H1 (cell line): ENCODE results near the gene MORC2. TPM values are rescaled to one million over a fixed set of nuclear protein-coding genes. Genes with fewer than 3 reads are reported as not detected.

Experiments
- CTCF ChIA-PET: fragments of 300-600 bp; sonication (Branson Sonifier 250); formaldehyde crosslinking; loops from one replicate; lab custom pipeline; 2021; ENCODE audit not compliant: partially characterized antibody; lab: Charles Lee
- POLR2A ChIA-PET: fragments of 300-600 bp; sonication (Branson Sonifier 250); formaldehyde crosslinking; loops from one replicate; lab custom pipeline; 2021; ENCODE audit warnings: inconsistent platforms; ENCODE audit not compliant: partially characterized antibody; lab: Charles Lee
- DNase-seq, 2 experiments: peaks; one replicate each; pipeline versions ENCODE4 v3.0.0 to v3.0.0-alpha.2; 2010 to 2022; ENCODE audit warnings: low spot score in 2 of 2, low read depth in 1 of 2, mixed read lengths in 1 of 2
- FAIRE-seq: peaks from 2 replicates; lab custom pipeline; 2011; peaks lifted over from hg19 to GRCh38; lab: Jason Lieb, UNC
- H2AFZ ChIP-seq: 2 replicates; pipeline ENCODE4 v1.8.1; 2012; ENCODE audit warnings: low read length, inconsistent platforms
- H2AK5ac ChIP-seq: 2 replicates; pipeline ENCODE4 v1.6.1; 2013; ENCODE audit warnings: low read depth, low read length
- H2BK120ac ChIP-seq: replicated peaks from 2 replicates; pipeline ENCODE3; 2013; ENCODE audit warnings: low read depth, low read length, inconsistent platforms
- H2BK12ac ChIP-seq: 2 replicates; pipeline ENCODE4 v1.6.1; 2013; ENCODE audit warnings: low read depth, low read length
- H2BK15ac ChIP-seq: 2 replicates; pipeline ENCODE4 v1.6.1; 2013; ENCODE audit warnings: low read length
- H2BK20ac ChIP-seq: 2 replicates; pipeline ENCODE4 v1.6.1; 2013; ENCODE audit warnings: low read length
- H2BK5ac ChIP-seq: 2 replicates; pipeline ENCODE4 v1.6.1; 2013; ENCODE audit warnings: low read depth, low read length
- H3K14ac ChIP-seq: 2 replicates; pipeline ENCODE4 v1.6.1; 2013; ENCODE audit warnings: inconsistent platforms; ENCODE audit not compliant: insufficient read length
- H3K18ac ChIP-seq: 2 replicates; pipeline ENCODE4 v1.6.1; 2013; ENCODE audit warnings: low read length; ENCODE audit errors: extremely low read depth
- H3K23ac ChIP-seq: 2 replicates; pipeline ENCODE4 v1.6.1; 2013; ENCODE audit warnings: inconsistent platforms; ENCODE audit not compliant: insufficient read length
- H3K23me2 ChIP-seq: 2 replicates; pipeline ENCODE4 v1.6.1; 2013; ENCODE audit warnings: low read depth, low read length
- H3K27ac ChIP-seq: 2 replicates; pipeline ENCODE4 v1.6.1; 2011; ENCODE audit warnings: low read depth, low read length, inconsistent platforms
- H3K27me3 ChIP-seq, 4 experiments: replicated peaks in 1 of 4; 1 replicate in 1 of 4; 2 replicates in 3 of 4; pipeline versions ENCODE4 v1.6.1 to v1.8.1; 2011 to 2013; ENCODE audit warnings: low read length in 3 of 4, mild to moderate bottlenecking in 3 of 4, inconsistent platforms in 2 of 4, mixed read lengths in 2 of 4, moderate library complexity in 1 of 4; ENCODE audit not compliant: control insufficient read depth in 3 of 4, insufficient read depth in 3 of 4; ENCODE audit errors: extremely low read depth in 1 of 4
- H3K36me3 ChIP-seq, 4 experiments: 2 replicates each; pipeline versions ENCODE4 v1.6.1 to v1.8.1; 2011 to 2013; ENCODE audit warnings: mild to moderate bottlenecking in 4 of 4, low read length in 3 of 4, moderate library complexity in 2 of 4, control low read depth in 1 of 4, inconsistent platforms in 1 of 4; ENCODE audit not compliant: insufficient read depth in 4 of 4, control insufficient read depth in 2 of 4
- H3K4ac ChIP-seq: replicated peaks from 2 replicates; pipeline ENCODE3; 2013; ENCODE audit warnings: low read length, low read depth, mixed read lengths, inconsistent platforms; ENCODE audit not compliant: insufficient read length
- H3K4me1 ChIP-seq, 4 experiments: replicated peaks in 1 of 4; 1 replicate in 1 of 4; 2 replicates in 3 of 4; pipeline versions ENCODE4 v1.6.1 to v1.8.1; 2011 to 2013; ENCODE audit warnings: low read length in 3 of 4, inconsistent platforms in 2 of 4, mixed read lengths in 1 of 4; ENCODE audit not compliant: insufficient read depth in 4 of 4, control insufficient read depth in 3 of 4
- H3K4me2 ChIP-seq, 2 experiments: 2 replicates each; pipeline versions ENCODE4 v1.6.1 to v1.8.1; 2011 to 2013; ENCODE audit warnings: low read depth in 2 of 2, low read length in 2 of 2, control low read depth in 1 of 2, inconsistent platforms in 1 of 2, mild to moderate bottlenecking in 1 of 2; ENCODE audit not compliant: insufficient read depth in 1 of 2
- H3K4me3 ChIP-seq, 4 experiments: fragments of 200-600, 300-600 bp in 1 of 4; sonication (generic), shearing (Covaris generic), sonication (Bioruptor Twin) in 1 of 4; 2 replicates each; pipeline versions ENCODE4 v1.5.1 to v1.8.1; 2011 to 2016; ENCODE audit warnings: low read length in 4 of 4, low read depth in 3 of 4, control low read depth in 2 of 4, inconsistent platforms in 2 of 4, mild to moderate bottlenecking in 2 of 4, mixed read lengths in 1 of 4, moderate library complexity in 1 of 4; ENCODE audit not compliant: insufficient read depth in 2 of 4; ENCODE audit errors: extremely low read depth in 1 of 4
- H3K56ac ChIP-seq: replicated peaks from 2 replicates; pipeline ENCODE3; 2013; ENCODE audit warnings: low read depth, mild to moderate bottlenecking, mixed read lengths, low read length, inconsistent platforms; ENCODE audit not compliant: insufficient read length
- H3K79me1 ChIP-seq: 2 replicates; pipeline ENCODE4 v1.6.1; 2013; ENCODE audit warnings: low read depth, low read length, control low read depth
- H3K79me2 ChIP-seq, 2 experiments: 2 replicates each; pipeline versions ENCODE4 v1.6.1 to v1.8.1; 2012 to 2013; ENCODE audit warnings: low read length in 2 of 2, mild to moderate bottlenecking in 2 of 2, inconsistent platforms in 1 of 2; ENCODE audit not compliant: insufficient read depth in 2 of 2, control insufficient read depth in 1 of 2
- H3K9ac ChIP-seq, 4 experiments: replicated peaks in 1 of 4; 1 replicate in 1 of 4; 2 replicates in 3 of 4; pipeline versions ENCODE4 v1.6.1 to v1.8.1; 2011 to 2013; ENCODE audit warnings: low read depth in 3 of 4, low read length in 3 of 4, control low read depth in 2 of 4, mild to moderate bottlenecking in 2 of 4, moderate library complexity in 2 of 4, inconsistent platforms in 1 of 4; ENCODE audit errors: extremely low read depth in 1 of 4
- H3K9me3 ChIP-seq, 2 experiments: 2 replicates each; pipeline versions ENCODE4 v1.6.1 to v1.8.1; 2012 to 2013; ENCODE audit warnings: mild to moderate bottlenecking in 2 of 2, moderate library complexity in 2 of 2, control low read depth in 1 of 2, inconsistent platforms in 1 of 2, low read depth in 1 of 2, low read length in 1 of 2, mixed read lengths in 1 of 2; ENCODE audit not compliant: insufficient read depth in 2 of 2
- H4K20me1 ChIP-seq, 2 experiments: replicated peaks in 1 of 2; 2 replicates each; pipeline versions ENCODE3 to v1.8.1; 2011 to 2013; ENCODE audit warnings: inconsistent platforms in 2 of 2, low read length in 2 of 2, mild to moderate bottlenecking in 1 of 2; ENCODE audit not compliant: insufficient read depth in 2 of 2, control insufficient read depth in 1 of 2
- H4K5ac ChIP-seq: 2 replicates; pipeline ENCODE4 v1.6.1; 2013; ENCODE audit warnings: low read length, low read depth, mixed read lengths, inconsistent platforms; ENCODE audit not compliant: insufficient read length
- H4K8ac ChIP-seq: 2 replicates; pipeline ENCODE4 v1.8.0; 2013; ENCODE audit warnings: mild to moderate bottlenecking, moderate library complexity, low read length, inconsistent platforms; ENCODE audit not compliant: insufficient read depth; ENCODE audit errors: extremely low read depth
- H4K91ac ChIP-seq: replicated peaks from 2 replicates; pipeline ENCODE3; 2013; ENCODE audit warnings: low read length, mixed read lengths, inconsistent platforms; ENCODE audit not compliant: insufficient read length
- BACH1 ChIP-seq: IDR thresholded peaks from 2 replicates; pipeline ENCODE4 v1.6.1; 2012; ENCODE audit warnings: low read length, improper control_type of control experiment
- CBX5 ChIP-seq: fragments of 300-800, 300-1000 bp; sonication (generic); IDR thresholded peaks from 2 replicates; pipeline ENCODE4 v1.7.1; 2016; ENCODE audit warnings: antibody characterized with exemption, low read length, low read depth
- CBX8 ChIP-seq: fragments of 300-800, 300-1000 bp; sonication (generic); IDR thresholded peaks from 2 replicates; pipeline ENCODE4 v1.7.1; 2016; ENCODE audit warnings: low read depth, low read length, borderline replicate concordance
- EZH2 ChIP-seq: fragments of 200-600 bp; sonication (generic); IDR thresholded peaks from 2 replicates; pipeline ENCODE4 v1.7.1; 2012; ENCODE audit warnings: low read depth, mild to moderate bottlenecking, moderate library complexity, low read length, inconsistent platforms; ENCODE audit not compliant: severe bottlenecking
- KDM5A ChIP-seq: fragments of 200-600 bp; IDR thresholded peaks from 2 replicates; pipeline ENCODE4 v1.7.1; 2012; ENCODE audit warnings: mild to moderate bottlenecking, low read length, inconsistent platforms, mixed read lengths
- RNF2 ChIP-seq: fragments of 200-900, 300-1000 bp; sonication (generic); IDR thresholded peaks from 2 replicates; pipeline ENCODE4 v1.7.1; 2016; ENCODE audit warnings: borderline replicate concordance, low read depth, mild to moderate bottlenecking, antibody characterized with exemption, low read length; ENCODE audit not compliant: poor library complexity, severe bottlenecking; ENCODE audit errors: missing control alignments
- WGBS, 2 experiments: shearing (Covaris generic) in 1 of 2; methylation state at CpG; one replicate each; pipeline versions ENCODE4 v1.1.6 to v1.1.7; 2013 to 2015; ENCODE audit warnings: low lambda C conversion rate in 2 of 2, mixed read lengths in 2 of 2, inconsistent platforms in 1 of 2, low coverage in 1 of 2, missing lambda C conversion rate in 1 of 2; ENCODE audit not compliant: insufficient replicate concordance in 2 of 2, insufficient coverage in 1 of 2, insufficient read length in 1 of 2; ENCODE audit errors: extremely low coverage in 1 of 2, missing lambda C conversion rate in 1 of 2; 5-methylcytosine and 5-hydroxymethylcytosine counted together
- polyA plus RNA-seq, 7 experiments: library from polyadenylated mRNA; depleted of rRNA in 3 of 7; stranded (reverse) in 5 of 7; unstranded in 2 of 7; fragments of >200 nt in 5 of 7; fragments of 200-250 nt in 2 of 7; gene quantifications; 1 replicate in 5 of 7; 2 replicates in 1 of 7; 4 replicates in 1 of 7; pipeline versions ENCODE4 v1.2.1 to v1.2.3, GENCODE V29; 2011 to 2013; ENCODE audit warnings: missing spikeins in 2 of 7, mixed read lengths in 2 of 7
- total RNA-seq: library from RNA; stranded (reverse); fragmentation: NEBNext Ultra II Directional; extraction: Animal tissue kit (Norgen Biotek cat#: 25700); gene quantifications from 2 replicates; pipeline ENCODE4 v1.2.1, GENCODE V29; 2021

Gene MORC2
- total and polyA plus RNA-seq, 2 of the 8 experiments (the other 6 are each of a cell fraction or from before 2014, with no cell fraction given): 15.4 to 68.0 TPM

DNA sequence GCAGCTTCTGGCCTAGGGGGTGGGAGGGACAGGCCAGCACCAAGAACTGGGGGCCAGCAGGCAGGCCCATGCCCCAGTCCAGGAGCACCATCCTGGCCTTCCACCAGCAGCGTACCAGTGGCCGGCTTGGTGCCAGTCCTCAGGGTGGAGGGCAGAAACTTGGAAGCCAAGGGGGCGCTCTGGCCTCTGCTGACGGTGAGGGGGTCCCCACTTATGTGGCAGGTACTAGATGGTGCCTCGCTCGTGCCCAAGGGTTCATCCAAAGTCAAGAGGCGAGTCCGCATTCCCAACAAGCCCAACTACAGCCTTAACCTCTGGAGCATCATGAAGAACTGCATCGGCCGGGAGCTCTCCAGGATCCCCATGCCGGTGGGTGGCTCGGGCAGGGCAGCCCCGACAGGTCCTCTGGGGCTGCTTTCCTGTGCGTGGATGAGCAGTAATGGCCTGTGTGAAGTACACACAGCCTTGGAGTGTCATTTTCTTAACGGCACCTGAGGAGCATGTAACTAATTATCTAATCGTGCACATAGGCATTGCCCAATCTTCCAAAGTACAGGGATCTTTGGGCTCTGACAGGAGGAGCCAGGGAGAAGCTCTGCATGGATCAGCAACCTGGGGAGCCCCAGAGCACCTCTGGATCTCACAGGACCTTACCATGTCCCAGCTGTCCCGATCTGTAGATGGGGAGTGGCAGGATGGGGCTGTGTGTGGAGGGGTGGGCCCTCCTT lies 79.1 kb downstream of the MORC2 start:
- H2BK15ac ChIP-seq: no peak overlapping the region
- H3K18ac ChIP-seq: no peak overlapping the region
- ChIA-PET CTCF (interaction anchor here (0.8 to 6.2 kb wide), 25 partner anchors 8 to 436 kb away, joined by 3 to 73 read pairs (median 6); partner anchors contain the start of gene SLC35E4), POLR2A (interaction anchor here (0.7 to 1.1 kb wide), 5 partner anchors 8 to 126 kb away, joined by 3 to 4 read pairs (median 3); no protein-coding TSS in a partner anchor)
- no peak overlapping the region for H2BK20ac ChIP-seq
- peaks cover 0 to 9% (median 2%) of the 10 kb centered on the region in 4 experiments; a peak in 2 of 8 replicates for H3K36me3 ChIP-seq
- TF ChIP-seq CBX5 (no peak), CBX8 (no peak), KDM5A (no peak), BACH1 (no peak), EZH2 (no peak), RNF2 (no peak)
- no peaks in the 10 kb centered on the region for H3K9me3 ChIP-seq
- no peak overlapping the region for H3K4me2 ChIP-seq
- FAIRE-seq: no peak
- no peaks in the 10 kb centered on the region for H3K23me2 ChIP-seq
- H4K20me1 ChIP-seq: peaks cover 1 to 3% of the 10 kb centered on the region in 2 experiments
- H2AFZ ChIP-seq: no peak overlapping the region
- no peak overlapping the region for H3K14ac ChIP-seq
- no peak for DNase-seq
- no peaks in the 10 kb centered on the region for H3K79me2 ChIP-seq
- H4K5ac ChIP-seq: no peak overlapping the region
- no peak overlapping the region for H3K9ac ChIP-seq
- no peak overlapping the region for H4K91ac ChIP-seq
- no peak overlapping the region for H3K4ac ChIP-seq
- no peak overlapping the region for H3K23ac ChIP-seq
- no peaks in the 10 kb centered on the region for H3K79me1 ChIP-seq
- H3K56ac ChIP-seq: no peak overlapping the region
- no peak overlapping the region for H3K4me3 ChIP-seq
- no peak overlapping the region for H2BK5ac ChIP-seq
- WGBS, 2 experiments: 81% methylated on average over 15 of the region's 17 CpGs; no CpG with 5 or more reads in 1 of the 2 experiments
- no peak overlapping the region for H3K27ac ChIP-seq
- no peak overlapping the region for H2BK120ac ChIP-seq
- no peak overlapping the region for H2BK12ac ChIP-seq
- H2AK5ac ChIP-seq: no peak overlapping the region
- H4K8ac ChIP-seq: no peak overlapping the region; the same call in 1 of the 2 replicates
- no peaks in the 10 kb centered on the region for H3K27me3 ChIP-seq
- no peaks in the 10 kb centered on the region; a peak in 1 of 7 replicates for H3K4me1 ChIP-seq
